GM10847 (cell line): Measurements from ENCODE around the gene ZNF366.

Experiments used
- POLR2A ChIP-seq: IDR thresholded peaks from 2 replicates; pipeline ENCODE4 v1.6.1; 2011; ENCODE audit not compliant: insufficient read length; ENCODE audit errors: extremely low read depth

ZNF366 gene

DNA sequence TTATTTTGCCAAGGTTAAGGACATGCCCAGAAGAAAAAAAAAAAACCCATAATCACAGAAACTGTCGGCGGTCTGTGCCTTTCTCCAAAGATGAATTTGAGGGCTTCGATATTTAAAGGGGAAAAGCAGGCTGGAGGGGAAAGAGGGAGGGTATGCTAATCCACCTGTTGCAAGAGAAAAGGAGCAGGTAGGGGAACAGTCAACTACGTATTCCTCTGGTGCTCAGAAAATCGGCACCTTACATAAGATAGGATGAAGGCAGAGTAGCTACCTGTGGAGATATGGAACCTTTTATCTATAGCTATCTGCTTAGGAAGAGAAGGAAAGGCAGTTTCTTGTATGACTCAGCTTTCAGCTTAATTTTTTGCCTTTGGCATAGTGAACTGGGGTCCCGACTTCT, 109.4 kb downstream of the ZNF366 start:
- no peak for TF ChIP-seq POLR2A

DNA sequence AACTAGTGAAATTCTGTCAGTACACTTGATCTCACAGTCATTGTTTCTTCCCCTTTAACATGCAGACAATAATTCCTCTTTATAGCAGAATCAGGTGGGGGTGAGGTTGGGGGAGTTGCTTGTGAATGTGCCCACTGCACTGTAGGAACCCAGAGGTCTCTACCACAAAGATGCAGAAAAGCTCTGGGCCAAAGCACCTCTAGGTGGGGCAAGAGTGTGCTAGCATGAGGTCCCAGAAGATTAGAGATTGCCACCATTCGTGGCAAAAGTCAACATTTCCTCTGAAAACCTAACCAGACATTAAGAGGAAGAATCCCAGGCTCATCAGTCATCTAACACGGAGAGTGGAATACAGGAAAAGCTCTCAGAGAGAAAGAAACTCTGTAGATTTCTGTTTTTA, 112.5 kb downstream of the ZNF366 start:
- no peak for TF ChIP-seq POLR2A

DNA sequence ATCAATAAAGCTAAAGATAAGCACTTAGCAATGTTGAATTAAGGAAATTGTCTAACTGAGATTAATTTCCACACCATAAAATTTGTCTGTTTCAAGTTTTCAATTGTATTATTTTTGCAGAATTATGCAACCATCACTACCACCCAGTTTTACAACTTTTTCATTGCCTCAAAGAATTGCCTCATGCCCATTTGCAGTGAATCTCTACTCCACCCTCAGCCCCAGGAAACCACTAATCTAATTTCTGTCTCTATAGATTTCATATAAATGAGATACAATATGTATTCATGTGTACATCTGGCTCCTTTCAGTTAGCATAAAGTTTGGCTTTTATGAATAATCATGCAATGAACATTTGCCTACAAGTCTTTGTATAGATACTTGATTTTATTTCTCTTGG, 114.2 kb downstream of the ZNF366 start:
- TF ChIP-seq POLR2A: no peak
